GM10248 (cell line): ENCODE measurements around the gene NACC2.

Source experiments
- CTCF ChIA-PET: fragments of 300-600 bp; sonication (Branson Sonifier 250); formaldehyde crosslinking; extraction: SDS; loops from one replicate; lab custom pipeline; 2021; ENCODE audit warnings: antibody characterized with exemption; lab: Yijun Ruan, JAX
- POLR2A ChIA-PET: fragments of 350-650 bp; sonication (Branson Sonifier 250); formaldehyde crosslinking; extraction: SDS; loops from one replicate; lab custom pipeline; 2020; ENCODE audit warnings: antibody characterized with exemption; lab: Yijun Ruan, JAX
- DNase-seq: peaks from one replicate; pipeline ENCODE4 v3.0.0; 2012; ENCODE audit errors: extremely low spot score
- CTCF ChIP-seq: IDR thresholded peaks from 2 replicates; pipeline ENCODE4 v1.5.1; 2012; ENCODE audit warnings: mild to moderate bottlenecking, low read depth; ENCODE audit errors: extremely low read depth, missing control alignments, control extremely low read depth

The NACC2 gene

DNA sequence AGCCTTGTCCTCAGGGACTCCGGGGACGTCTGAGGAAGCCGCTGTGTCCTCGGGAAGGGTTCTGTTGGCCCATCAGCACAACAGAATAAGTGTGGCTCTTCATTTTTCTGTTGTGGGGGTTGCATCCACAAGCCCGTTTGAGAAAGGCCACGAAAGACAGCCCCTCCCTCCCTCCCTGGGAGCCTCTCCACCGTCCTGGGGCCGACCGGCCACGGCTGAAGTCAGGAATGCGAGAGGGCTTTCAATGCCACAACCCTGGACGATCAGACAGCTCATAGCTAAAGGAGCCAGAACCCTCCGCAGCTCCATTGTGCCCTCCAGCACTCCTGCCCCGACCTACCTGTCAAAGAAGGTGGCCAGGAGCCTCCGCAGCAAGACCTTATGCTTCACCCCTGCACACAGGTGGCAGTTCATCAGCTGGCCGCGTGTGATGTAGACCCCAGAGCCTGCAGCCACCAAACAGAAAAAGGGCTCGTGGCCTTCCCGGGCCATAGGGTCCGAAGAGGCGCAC is 81.5 kb downstream of the NACC2 start:
- TF ChIP-seq CTCF = no peak
- POLR2A ChIA-PET = no interaction called here
- CTCF ChIA-PET = no interaction called here
- no peak for DNase-seq

- TF ChIP-seq CTCF = no peak
- POLR2A ChIA-PET = no interaction called here
- DNase-seq = no peak
- CTCF ChIA-PET = no interaction called here
Observed at GRCh38 chr9:136013116-136013515, 82.0 kb downstream of the NACC2 start.

DNA sequence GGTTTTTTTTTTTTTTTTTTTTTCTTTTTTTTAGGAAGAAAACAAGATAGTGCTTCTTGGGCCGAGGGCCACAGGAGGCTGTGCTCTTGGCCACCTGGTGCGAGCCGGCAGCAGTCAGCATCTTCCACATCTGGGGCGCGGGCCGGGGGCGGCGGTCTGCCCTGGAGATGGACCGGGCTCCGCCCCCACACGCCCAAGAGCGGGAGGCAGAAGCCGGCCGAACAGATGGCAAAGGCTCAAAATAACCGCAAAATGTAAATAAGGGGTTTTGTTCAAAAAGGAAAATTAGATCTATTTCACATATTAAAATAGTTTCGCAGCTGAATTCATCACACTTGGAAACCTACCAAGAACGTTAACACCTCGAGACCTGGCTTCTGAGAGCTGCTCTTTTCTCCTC is 82.4 kb downstream of the NACC2 start:
- no peak for DNase-seq
- POLR2A ChIA-PET = no interaction called here
- TF ChIP-seq CTCF = no peak
- CTCF ChIA-PET = no interaction called here

DNA sequence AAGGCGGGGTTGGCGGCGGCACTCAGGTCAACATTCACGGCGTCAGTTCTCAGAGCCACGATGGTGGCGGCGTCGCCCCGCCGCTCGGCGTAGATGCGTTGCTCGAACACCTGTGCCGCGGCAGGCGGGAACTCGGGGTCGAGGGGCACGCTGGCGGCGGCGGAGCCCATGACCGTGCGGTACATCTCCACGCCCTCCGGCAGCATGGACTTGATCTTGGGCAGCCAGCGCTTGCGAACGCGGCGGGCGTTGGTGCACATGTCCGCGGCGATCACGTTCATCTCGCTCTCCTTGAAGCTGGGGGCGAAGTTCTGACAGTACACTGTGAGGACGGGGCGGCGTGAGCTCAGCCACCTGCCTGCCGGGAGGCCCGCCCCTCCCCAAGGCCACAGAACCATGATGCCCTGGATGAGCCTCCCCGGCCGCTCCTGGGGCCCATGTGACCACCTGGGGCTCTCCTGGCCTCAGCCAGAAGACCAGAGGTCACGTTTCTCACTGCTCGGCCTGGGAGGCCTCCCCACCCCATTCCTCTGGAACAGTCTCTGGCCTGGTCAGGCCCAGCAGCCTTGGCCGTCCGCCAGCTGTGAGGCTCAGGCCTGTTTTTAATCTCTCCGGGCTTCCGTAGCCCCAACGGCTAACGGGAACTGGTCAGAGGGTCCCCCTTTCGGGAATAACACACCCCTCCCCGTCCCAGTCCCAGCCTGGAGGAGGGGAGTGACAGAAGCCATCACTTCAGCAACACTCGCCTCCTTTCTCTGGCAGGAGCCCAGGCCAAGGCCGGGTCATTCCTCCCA is 83.2 kb downstream of the NACC2 start:
- DNase-seq = no peak
- CTCF ChIA-PET = interaction anchor here (1.0 kb wide), 1 partner anchor 45 kb away, joined by 3 read pairs; no protein-coding TSS in a partner anchor
- TF ChIP-seq CTCF = no peak
- POLR2A ChIA-PET = no interaction called here

GRCh38 chr9:136011376-136011702 is 83.8 kb downstream of the NACC2 start:
- no peak for DNase-seq
- POLR2A ChIA-PET = no interaction called here
- no peak for TF ChIP-seq CTCF
- CTCF ChIA-PET = interaction anchor here (1.0 kb wide), 1 partner anchor 44 kb away, joined by 3 read pairs; no protein-coding TSS in a partner anchor

DNA sequence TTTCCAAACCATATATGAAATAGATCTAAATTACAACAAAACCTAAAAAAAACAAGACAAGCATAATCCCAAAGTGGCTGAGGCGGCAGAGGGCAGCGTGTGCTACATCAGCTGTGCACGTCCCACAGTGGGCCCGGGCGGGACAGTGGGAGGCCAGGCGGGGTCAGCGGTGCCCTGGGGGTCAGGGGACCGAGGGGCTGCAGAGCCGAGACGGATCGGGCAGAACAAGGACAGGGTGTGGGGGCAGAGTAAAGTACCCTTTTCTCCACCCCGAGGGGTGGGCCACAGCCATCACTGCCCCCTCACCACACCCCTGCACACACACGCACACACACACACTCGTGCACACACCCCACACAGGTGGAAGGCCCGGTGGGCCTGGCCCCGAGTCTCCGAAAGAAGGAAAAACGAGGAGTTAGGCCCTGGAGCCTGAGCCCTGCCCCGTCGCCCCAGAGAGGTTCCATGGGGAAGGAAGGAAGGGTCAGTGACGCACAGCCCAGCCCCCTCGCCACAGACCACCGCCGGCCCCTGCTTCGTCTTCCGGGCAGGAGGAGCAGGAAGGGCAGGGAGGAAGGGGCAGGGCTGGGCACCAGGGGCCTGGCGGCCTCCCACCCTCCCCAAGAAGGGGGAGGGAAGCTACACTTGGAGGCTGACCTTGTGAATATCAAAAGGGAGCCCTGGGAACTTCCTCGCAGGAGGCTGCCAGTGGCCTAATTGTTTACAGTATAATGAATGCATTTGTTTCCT is 84.3 kb downstream of the NACC2 start:
- DNase-seq = no peak
- TF ChIP-seq CTCF = no peak
- ChIA-PET POLR2A (no interaction called here), CTCF (interaction anchor here (1.0 kb wide), 1 partner anchor 44 kb away, joined by 3 read pairs; no protein-coding TSS in a partner anchor)
